Lung (tissue), 12 donors: Measurements from ENCODE around the gene PROSER2. TPM values are rescaled to one million over a fixed set of nuclear protein-coding genes. Genes with fewer than 3 reads are reported as not detected.
A peak's percentile ranks its signal among the peaks of the same experiment; 100 is the strongest.

Experiments
- ATAC-seq: fragments of 200-7000 bp; cut with Tn5 transposase; one replicate; pipeline ENCODE4 v1.9.1; 2020; ENCODE audit warnings: moderate number of reproducible peaks; ENCODE audit not compliant: insufficient read depth, low FRiP score
- DNase-seq, 3 donors: peaks; one replicate each; pipeline ENCODE4 v3.0.0-alpha.2; 2013 to 2017
- H3K27ac ChIP-seq, 2 donors: one replicate each; pipeline ENCODE4 v1.5.1; 2013; ENCODE audit warnings: mild to moderate bottlenecking in 2 of 2, moderate library complexity in 2 of 2, control low read depth in 1 of 2, inconsistent platforms in 1 of 2, low read depth in 1 of 2, low read length in 1 of 2
- H3K27me3 ChIP-seq, 3 donors: one replicate each; pipeline ENCODE4 v1.5.1; 2013; ENCODE audit warnings: low read length in 2 of 3; ENCODE audit not compliant: control insufficient read depth in 3 of 3, insufficient read depth in 3 of 3
- H3K36me3 ChIP-seq, 4 donors: one replicate each; pipeline ENCODE4 v1.5.1; 2013; ENCODE audit warnings: low read length in 4 of 4, mild to moderate bottlenecking in 1 of 4, moderate library complexity in 1 of 4; ENCODE audit not compliant: control insufficient read depth in 4 of 4, insufficient read depth in 4 of 4
- H3K4me1 ChIP-seq, 5 donors: one replicate each; pipeline ENCODE4 v1.5.1; 2013; ENCODE audit warnings: low read length in 5 of 5, mild to moderate bottlenecking in 2 of 5, moderate library complexity in 1 of 5; ENCODE audit not compliant: control insufficient read depth in 5 of 5, insufficient read depth in 5 of 5
- H3K4me3 ChIP-seq: one replicate; pipeline ENCODE4 v1.5.1; 2013; ENCODE audit warnings: mild to moderate bottlenecking, control low read depth, moderate library complexity
- H3K9ac ChIP-seq, 2 donors: one replicate each; pipeline ENCODE4 v1.5.1; 2013; ENCODE audit warnings: low read length in 2 of 2, control low read depth in 1 of 2; ENCODE audit not compliant: insufficient read depth in 1 of 2
- H3K9me3 ChIP-seq, 4 donors: one replicate each; pipeline ENCODE4 v1.5.1; 2013; ENCODE audit warnings: low read length in 3 of 4, mild to moderate bottlenecking in 1 of 4, moderate library complexity in 1 of 4; ENCODE audit not compliant: control insufficient read depth in 4 of 4, insufficient read depth in 3 of 4
- CTCF ChIP-seq: IDR thresholded peaks from 2 replicates; pipeline ENCODE4 v1.5.1; 2012; ENCODE audit warnings: mild to moderate bottlenecking; ENCODE audit errors: control extremely low read depth, extremely low read depth
- WGBS, 2 donors: extraction: QIAGEN DNeasy Blood & Tissue Kit; methylation state at CpG; one replicate each; pipeline ENCODE4 v1.1.7; 2013; 5-methylcytosine and 5-hydroxymethylcytosine counted together
- polyA plus RNA-seq, 2 donors: library from polyadenylated mRNA; stranded (reverse); fragments of 200-250 nt; gene quantifications; one replicate each; pipeline ENCODE4 v1.2.1, GENCODE V29; 2013
- total RNA-seq, 2 donors: library from RNA; depleted of rRNA in 1 of 2; stranded (reverse); fragments of >200 nt in 1 of 2; gene quantifications; one replicate each; pipeline ENCODE4 v1.2.1, GENCODE V29; 2014 to 2021
- donor health status: control.
- donor health status: control.
- donor health status: Bipolar disorder and iron deficiency.
- donor health status: healthy.
- donor health status: DM: yes; HTN: yes; CAD: no.

PROSER2 gene
- total and polyA plus RNA-seq, 4 donors, result 8.2 to 23.9 (median 10.3) TPM

- whole genome bisulfite sequencing, 2 donors, result 83 to 88% methylated on average over 8 of the region's 8 CpGs
- Histone ChIP-seq H3K4me3 (no peak overlapping the region), H3K9me3 (no peaks in the 10 kb centered on the region), H3K27me3 (no peaks in the 10 kb centered on the region), H3K27ac (no peak overlapping the region), H3K36me3 (no peaks in the 10 kb centered on the region), H3K9ac (no peak overlapping the region), H3K4me1 (no peaks in the 10 kb centered on the region)
- ATAC-seq (no peak), DNase-seq (no peak)
- TF ChIP-seq CTCF, result no peak
Observed at GRCh38 chr10:11838298-11838852, 15.2 kb downstream of the PROSER2 start.

GRCh38 chr10:11841375-11841774 is 18.2 kb downstream of the PROSER2 start:
- Histone ChIP-seq H3K4me1 (no peaks in the 10 kb centered on the region), H3K27ac (no peak overlapping the region), H3K36me3 (no peaks in the 10 kb centered on the region), H3K4me3 (no peak overlapping the region), H3K27me3 (no peaks in the 10 kb centered on the region), H3K9ac (no peak overlapping the region), H3K9me3 (no peaks in the 10 kb centered on the region)
- ATAC-seq, result no peak
- no peak for DNase-seq
- TF ChIP-seq CTCF, result no peak
- WGBS, 2 donors, result 77 to 82% methylated on average over 3 of the region's 3 CpGs

GRCh38 chr10:11842411-11842810 is 19.3 kb downstream of the PROSER2 start:
- Histone ChIP-seq H3K36me3 (no peaks in the 10 kb centered on the region), H3K27ac (no peak overlapping the region), H3K27me3 (no peaks in the 10 kb centered on the region), H3K9ac (no peak overlapping the region), H3K9me3 (no peaks in the 10 kb centered on the region), H3K4me1 (no peaks in the 10 kb centered on the region), H3K4me3 (no peak overlapping the region)
- TF ChIP-seq CTCF, result no peak
- WGBS, 2 donors, result 62 to 78% methylated on average over 3 of the region's 3 CpGs
- ATAC-seq (no peak), DNase-seq (peak in 2 of 3 donors; percentile 52 to 72)

- Histone ChIP-seq H3K4me1 (peaks cover 0 to 3% (median 0%) of the 10 kb centered on the region in 5 donors), H3K27me3 (no peaks in the 10 kb centered on the region), H3K4me3 (no peak overlapping the region), H3K27ac (no peak overlapping the region), H3K9me3 (no peaks in the 10 kb centered on the region), H3K9ac (no peak overlapping the region), H3K36me3 (no peaks in the 10 kb centered on the region)
- ATAC-seq, result no peak
- no peak for DNase-seq
- no peak for TF ChIP-seq CTCF
- 82 to 87% methylated on average over 7 of the region's 7 CpGs for WGBS, 2 donors
Observed at GRCh38 chr10:11845113-11845512, 22.0 kb downstream of the PROSER2 start.
